HUES6 (cell line): Measurements from ENCODE around the gene ASB4.

Experiments
- H3K27ac ChIP-seq: 2 replicates; pipeline ENCODE4 v1.7.0; 2013; ENCODE audit warnings: low read depth, mild to moderate bottlenecking, low read length, inconsistent platforms
- H3K27me3 ChIP-seq: 2 replicates; pipeline ENCODE4 v1.6.1; 2013; ENCODE audit warnings: low read length; ENCODE audit not compliant: control insufficient read depth, insufficient read depth
- H3K36me3 ChIP-seq: 2 replicates; pipeline ENCODE4 v1.6.1; 2013; ENCODE audit warnings: low read length; ENCODE audit not compliant: control insufficient read depth, insufficient read depth
- H3K4me1 ChIP-seq: 2 replicates; pipeline ENCODE4 v1.6.1; 2013; ENCODE audit warnings: low read length; ENCODE audit not compliant: control insufficient read depth, insufficient read depth
- H3K4me3 ChIP-seq: 2 replicates; pipeline ENCODE4 v1.5.1; 2013; ENCODE audit warnings: low read depth, low read length
- H3K9ac ChIP-seq: one replicate; pipeline ENCODE4 v1.6.1; 2013; ENCODE audit warnings: mild to moderate bottlenecking, low read length
- H3K9me3 ChIP-seq: 2 replicates; pipeline ENCODE4 v1.6.1; 2013; ENCODE audit warnings: low read depth, low read length; ENCODE audit not compliant: control insufficient read depth, insufficient read depth

ASB4 gene

GRCh38 chr7:95560674-95561073, 74.9 kb downstream of the ASB4 start:
- H3K27me3 ChIP-seq, result no peaks in the 10 kb centered on the region
- H3K27ac ChIP-seq, result no peak overlapping the region
- no peak overlapping the region for H3K4me3 ChIP-seq
- H3K4me1 ChIP-seq, result no peaks in the 10 kb centered on the region
- H3K36me3 ChIP-seq, result no peaks in the 10 kb centered on the region
- no peaks in the 10 kb centered on the region for H3K9me3 ChIP-seq
- H3K9ac ChIP-seq, result no peak overlapping the region

- Histone ChIP-seq H3K27me3 (no peaks in the 10 kb centered on the region), H3K9me3 (no peaks in the 10 kb centered on the region), H3K36me3 (no peaks in the 10 kb centered on the region), H3K4me3 (no peak overlapping the region), H3K9ac (no peak overlapping the region), H3K4me1 (no peaks in the 10 kb centered on the region), H3K27ac (no peak overlapping the region)
Observed at GRCh38 chr7:95569720-95570119, 84.0 kb downstream of the ASB4 start.

DNA sequence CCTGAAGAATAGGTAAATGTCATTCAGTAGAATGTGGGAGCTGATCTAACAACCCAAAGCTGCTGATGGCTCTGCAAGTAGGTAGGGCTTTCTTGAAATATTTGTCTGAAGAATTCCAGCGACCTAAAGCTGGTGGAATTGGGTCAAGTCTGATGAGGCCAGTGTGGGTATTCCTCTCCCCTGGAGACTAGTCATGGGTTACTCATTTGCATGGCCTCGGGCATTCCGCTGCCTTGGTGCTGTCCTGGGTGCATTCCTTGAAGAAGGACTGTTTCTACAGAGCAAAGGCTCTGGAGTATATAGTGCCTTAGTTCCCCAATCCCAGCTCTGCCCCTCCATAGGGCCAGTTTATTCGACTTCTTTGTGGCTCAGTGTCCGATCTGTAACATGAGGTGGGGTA, 91.4 kb downstream of the ASB4 start:
- Histone ChIP-seq H3K4me1 (no peaks in the 10 kb centered on the region), H3K9ac (no peak overlapping the region), H3K4me3 (no peak overlapping the region), H3K36me3 (no peaks in the 10 kb centered on the region), H3K27ac (no peak overlapping the region), H3K9me3 (no peaks in the 10 kb centered on the region), H3K27me3 (no peaks in the 10 kb centered on the region)

GRCh38 chr7:95578299-95578855, 92.6 kb downstream of the ASB4 start:
- H3K27me3 ChIP-seq, result no peaks in the 10 kb centered on the region
- no peak overlapping the region for H3K27ac ChIP-seq
- no peaks in the 10 kb centered on the region for H3K9me3 ChIP-seq
- no peak overlapping the region for H3K9ac ChIP-seq
- no peaks in the 10 kb centered on the region for H3K36me3 ChIP-seq
- no peaks in the 10 kb centered on the region for H3K4me1 ChIP-seq
- H3K4me3 ChIP-seq, result no peak overlapping the region

GRCh38 chr7:95579318-95579717, 93.6 kb downstream of the ASB4 start:
- Histone ChIP-seq H3K4me1 (no peaks in the 10 kb centered on the region), H3K9me3 (no peaks in the 10 kb centered on the region), H3K4me3 (no peak overlapping the region), H3K27ac (no peak overlapping the region), H3K36me3 (no peaks in the 10 kb centered on the region), H3K9ac (no peak overlapping the region), H3K27me3 (no peaks in the 10 kb centered on the region)

GRCh38 chr7:95581467-95581866, 95.7 kb downstream of the ASB4 start:
- Histone ChIP-seq H3K4me1 (no peaks in the 10 kb centered on the region), H3K27me3 (no peaks in the 10 kb centered on the region), H3K9ac (no peak overlapping the region), H3K4me3 (no peak overlapping the region), H3K27ac (no peak overlapping the region), H3K36me3 (no peaks in the 10 kb centered on the region), H3K9me3 (no peaks in the 10 kb centered on the region)

- no peak overlapping the region for H3K9ac ChIP-seq
- H3K4me1 ChIP-seq, result no peaks in the 10 kb centered on the region
- H3K27me3 ChIP-seq, result no peaks in the 10 kb centered on the region
- H3K36me3 ChIP-seq, result no peaks in the 10 kb centered on the region
- H3K27ac ChIP-seq, result no peak overlapping the region
- no peak overlapping the region for H3K4me3 ChIP-seq
- H3K9me3 ChIP-seq, result no peaks in the 10 kb centered on the region
Observed at GRCh38 chr7:95582578-95583293, 97.0 kb downstream of the ASB4 start.

GRCh38 chr7:95583834-95584621, 98.3 kb downstream of the ASB4 start:
- H3K4me1 ChIP-seq, result no peaks in the 10 kb centered on the region
- no peak overlapping the region for H3K9ac ChIP-seq
- H3K27ac ChIP-seq, result no peak overlapping the region

DNA sequence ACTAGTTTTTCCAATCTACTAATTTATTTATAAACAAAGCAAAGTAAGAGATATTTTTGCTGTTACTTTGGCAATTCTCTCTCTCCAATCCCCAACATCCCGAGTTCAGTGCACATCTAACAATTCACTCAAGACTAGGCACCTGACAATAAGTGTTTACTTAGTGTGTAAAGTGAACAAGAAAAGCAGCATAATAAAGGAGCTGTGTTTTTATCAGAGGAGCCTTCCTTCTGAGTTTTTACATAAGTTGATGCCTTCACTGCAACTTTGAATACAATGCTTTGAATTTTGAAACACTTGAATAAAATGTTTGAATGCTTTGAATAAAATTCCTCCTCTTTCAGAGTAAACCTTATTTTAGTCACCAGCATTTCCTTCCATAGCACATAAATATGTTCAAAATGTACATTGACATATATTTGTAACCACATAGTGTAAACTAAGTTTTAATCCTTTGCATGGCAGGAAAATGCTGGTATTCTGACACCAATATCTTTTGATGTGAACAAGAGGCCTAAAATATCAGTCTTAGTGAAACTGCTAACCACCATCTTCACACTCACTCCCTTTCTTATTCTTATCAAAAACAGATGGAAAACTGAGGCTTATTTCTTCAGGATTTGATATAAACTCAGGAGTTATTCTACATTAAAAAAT, 99.2 kb downstream of the ASB4 start:
- no peak overlapping the region for H3K9ac ChIP-seq
- H3K36me3 ChIP-seq, result no peaks in the 10 kb centered on the region
- H3K4me3 ChIP-seq, result no peak overlapping the region
- H3K9me3 ChIP-seq, result no peaks in the 10 kb centered on the region
- no peaks in the 10 kb centered on the region for H3K4me1 ChIP-seq
- H3K27ac ChIP-seq, result no peak overlapping the region
- H3K27me3 ChIP-seq, result no peaks in the 10 kb centered on the region

More at GRCh38 chr7:95583834-95584621, 98.3 kb downstream of the ASB4 start:
- H3K27me3 ChIP-seq, result no peaks in the 10 kb centered on the region
- no peaks in the 10 kb centered on the region for H3K36me3 ChIP-seq
- no peaks in the 10 kb centered on the region for H3K9me3 ChIP-seq
- no peak overlapping the region for H3K4me3 ChIP-seq

GRCh38 chr7:95585426-95585789, 99.7 kb downstream of the ASB4 start:
- Histone ChIP-seq H3K27me3 (no peaks in the 10 kb centered on the region), H3K9ac (no peak overlapping the region), H3K36me3 (no peaks in the 10 kb centered on the region), H3K9me3 (no peaks in the 10 kb centered on the region), H3K4me3 (no peak overlapping the region), H3K27ac (no peak overlapping the region), H3K4me1 (no peaks in the 10 kb centered on the region)

DNA sequence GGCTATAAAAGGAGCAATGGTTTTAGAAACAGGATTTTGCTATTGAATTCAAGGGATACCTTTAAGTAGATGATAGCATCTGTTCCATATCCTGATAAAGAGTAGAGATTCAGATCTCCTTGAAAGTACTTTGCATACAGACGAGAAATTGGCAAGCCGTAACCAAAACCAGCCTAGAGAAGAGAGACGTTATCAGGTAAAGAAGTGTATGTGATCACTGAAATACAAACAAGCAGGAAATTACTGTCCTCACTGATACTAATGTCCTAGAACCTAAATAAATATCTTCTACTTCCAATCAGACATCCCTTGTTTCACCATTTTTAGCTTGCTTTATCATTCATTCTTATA, 101.2 kb downstream of the ASB4 start:
- Histone ChIP-seq H3K4me3 (no peak overlapping the region), H3K9ac (no peak overlapping the region), H3K27ac (no peak overlapping the region), H3K27me3 (peaks cover 7% of the 10 kb centered on the region; the same call in 1 of the 2 replicates), H3K4me1 (no peaks in the 10 kb centered on the region), H3K36me3 (no peaks in the 10 kb centered on the region), H3K9me3 (no peaks in the 10 kb centered on the region)
